Measurements from ENCODE around the gene HTT. TPM values are rescaled to one million over a fixed set of nuclear protein-coding genes. Genes with fewer than 3 reads are reported as not detected.
A peak's percentile ranks its signal among the peaks of the same experiment; 100 is the strongest.

The HTT gene
- total and polyA plus RNA-seq, 10 of the 15 experiments (the other 5 are each of a cell fraction or from before 2014, with no cell fraction given): 3.3 to 113 (median 43.3) TPM

GRCh38 chr4:3122081-3122563, 47.6 kb downstream of the HTT start:
- RAD21 ChIA-PET (ENCODE audit: unreplicated experiment): no interaction called here
- TF ChIP-seq STAT1 (conservative IDR thresholded peaks at IDR 0.05): no peak
- no peak for TF ChIP-seq FOXK2 (IDR thresholded peaks at IDR 0.05)
- TF ChIP-seq RB1 (IDR thresholded peaks at IDR 0.05; ENCODE audit: borderline replicate concordance): no peak
- no peak for TF ChIP-seq ZNF24 (IDR thresholded peaks at IDR 0.05)
- TF ChIP-seq CTCF (IDR thresholded peaks at IDR 0.05 in 2 of 3, conservative IDR thresholded peaks at IDR 0.05 in 1 of 3; ENCODE audit: control insufficient read depth in 2 of 3, extremely low read depth in 1 of 3, insufficient read depth in 1 of 3, low read depth in 3 of 3, low read length in 3 of 3): no peak
- TF ChIP-seq ZNF384 (IDR thresholded peaks at IDR 0.05; ENCODE audit: borderline replicate concordance, low read depth, low read length): no peak
- TF ChIP-seq ZBTB40 (IDR thresholded peaks at IDR 0.05; ENCODE audit: borderline replicate concordance): no peak
- no peak for TF ChIP-seq RBBP5 (conservative IDR thresholded peaks at IDR 0.05)
- peak; percentile 30; the same call in 1 of the 2 replicates for TF ChIP-seq POLR2A (IDR thresholded peaks at IDR 0.05; ENCODE audit: low read depth, low read length)
- in situ Hi-C loops (cut with MboI) (no loop called here), intact Hi-C loops (cut with micrococcal nuclease; ENCODE audit: unreplicated experiment) (no loop called here)
- no peak overlapping the region for H3K27ac ChIP-seq (ENCODE audit: control insufficient read depth, insufficient read depth)
- no TSS peak for BruUV-seq (replicated peaks)
- no peak overlapping the region for H3K4me2 ChIP-seq (ENCODE audit: control insufficient read depth, insufficient read depth)
- no peak overlapping the region for H3K9ac ChIP-seq (ENCODE audit: control insufficient read depth, insufficient read depth, low read length)
- ATAC-seq (no peak), DNase-seq (ENCODE audit: low read depth, low spot score) (no peak), FAIRE-seq (no peak)
- H3K27me3 ChIP-seq (replicated peaks in 1 of 2; ENCODE audit: control insufficient read depth in 2 of 2, insufficient read depth in 2 of 2, low read length in 1 of 2): no peaks in the 10 kb centered on the region
- H3K4me3 ChIP-seq: no peak overlapping the region
- CTCF ChIA-PET: interaction anchor here (0.6 to 1.9 kb wide), 5 partner anchors 14 to 127 kb away, joined by 3 to 9 read pairs (median 3); no protein-coding TSS in a partner anchor
- WGBS (ENCODE audit: insufficient coverage, insufficient replicate concordance, low lambda C conversion rate, missing lambda C conversion rate): 77% methylated on average over 9 of the region's 9 CpGs
- SMC1A ChIA-PET (ENCODE audit: uncharacterized antibody, unreplicated experiment): interaction anchor here (0.7 to 2.2 kb wide), 4 partner anchors 10 to 76 kb away, joined by 4 to 14 read pairs (median 6); no protein-coding TSS in a partner anchor
- H3K9me3 ChIP-seq (replicated peaks; ENCODE audit: control insufficient read depth, insufficient read depth, low read length): no peaks in the 10 kb centered on the region
- no peaks in the 10 kb centered on the region for H3K4me1 ChIP-seq (ENCODE audit: control insufficient read depth, insufficient read depth, low read length)
- no peaks in the 10 kb centered on the region for H4K20me1 ChIP-seq (ENCODE audit: control insufficient read depth, insufficient read depth)
- H3K79me2 ChIP-seq (ENCODE audit: control insufficient read depth, insufficient read depth, low read length): no peaks in the 10 kb centered on the region
- H2AFZ ChIP-seq (ENCODE audit: control insufficient read depth, low read depth, low read length): no peak overlapping the region
- H3K36me3 ChIP-seq (ENCODE audit: control insufficient read depth in 2 of 2, insufficient read depth in 2 of 2, low read length in 1 of 2): peaks cover 18 to 58% of the 10 kb centered on the region in 2 experiments
- POLR2A ChIA-PET: interaction anchor here (0.6 kb wide), 1 partner anchor 18 kb away, joined by 4 read pairs; no protein-coding TSS in a partner anchor

All from GM12878 (cell line).